ENCODE data around the gene EN2.

GRCh38 chr7:155483245-155483644 lies 25.3 kb downstream of the EN2 start:
- TF ChIP-seq CTCF (IDR thresholded peaks at IDR 0.05 in 8 of 11, conservative IDR thresholded peaks at IDR 0.05 in 3 of 11) (no peak), POLR2A (IDR thresholded peaks at IDR 0.05) (no peak), POLR2AphosphoS5 (IDR thresholded peaks at IDR 0.05) (no peak)

Measured in spleen (tissue), 7 donors.